ENCODE results near the gene ABR. TPM values are rescaled to one million over a fixed set of nuclear protein-coding genes. Genes with fewer than 3 reads are reported as not detected.
A peak's percentile ranks its signal among the peaks of the same experiment; 100 is the strongest.
"Not testable (repeated sequence)": the region's sequence is repeated elsewhere in the genome, so short reads cannot be mapped to it uniquely, and the experiment has no call there.

Gene ABR
- total RNA-seq, 1 donor from 2014 or later = 76.6 TPM

GRCh38 chr17:1047879-1048470, 131.8 kb downstream of the ABR start:
- Mint-ChIP-seq H3K4me1 (ENCODE audit: unreplicated experiment) (peaks cover 2% of the 10 kb centered on the region), H3K9me3 (ENCODE audit: unreplicated experiment) (no peaks in the 10 kb centered on the region), H3K36me3 (ENCODE audit: low read depth, unreplicated experiment) (peaks cover 20% of the 10 kb centered on the region), H3K4me3 (ENCODE audit: unreplicated experiment) (no peak overlapping the region), H3K27me3 (ENCODE audit: unreplicated experiment) (peaks cover 1% of the 10 kb centered on the region), H3K27ac (ENCODE audit: unreplicated experiment) (no peak overlapping the region)
- no peak for TF ChIP-seq CTCF (IDR thresholded peaks at IDR 0.05; ENCODE audit: unreplicated experiment)
- DNase-seq (ENCODE audit: low spot score) = no peak

- Mint-ChIP-seq H3K9me3 (ENCODE audit: unreplicated experiment) (no peaks in the 10 kb centered on the region), H3K36me3 (ENCODE audit: low read depth, unreplicated experiment) (peaks cover 23% of the 10 kb centered on the region), H3K4me1 (ENCODE audit: unreplicated experiment) (peaks cover 2% of the 10 kb centered on the region), H3K4me3 (ENCODE audit: unreplicated experiment) (no peak overlapping the region), H3K27ac (ENCODE audit: unreplicated experiment) (no peak overlapping the region), H3K27me3 (ENCODE audit: unreplicated experiment) (peaks cover 5% of the 10 kb centered on the region)
- no peak for TF ChIP-seq CTCF (IDR thresholded peaks at IDR 0.05; ENCODE audit: unreplicated experiment)
- DNase-seq (ENCODE audit: low spot score) = no peak
Measured at GRCh38 chr17:1047177-1047878, 132.5 kb downstream of the ABR start.

- H3K27ac Mint-ChIP-seq (ENCODE audit: unreplicated experiment) = no peak overlapping the region
Measured at GRCh38 chr17:1045456-1045855, 134.3 kb downstream of the ABR start.

GRCh38 chr17:1044387-1045009, 135.3 kb downstream of the ABR start:
- not testable (repeated sequence) for H3K4me3 Mint-ChIP-seq (ENCODE audit: unreplicated experiment); H3K4me1 Mint-ChIP-seq (ENCODE audit: unreplicated experiment); H3K9me3 Mint-ChIP-seq (ENCODE audit: unreplicated experiment); DNase-seq (ENCODE audit: low spot score); H3K27me3 Mint-ChIP-seq (ENCODE audit: unreplicated experiment)
- H3K36me3 Mint-ChIP-seq (ENCODE audit: low read depth, unreplicated experiment) = peaks cover 22% of the 10 kb centered on the region
- H3K27ac Mint-ChIP-seq (ENCODE audit: unreplicated experiment) = peak overlapping the region; percentile 57

More at GRCh38 chr17:1045456-1045855, 134.3 kb downstream of the ABR start:
- Mint-ChIP-seq H3K27me3 (ENCODE audit: unreplicated experiment) (peaks cover 5% of the 10 kb centered on the region), H3K9me3 (ENCODE audit: unreplicated experiment) (no peaks in the 10 kb centered on the region), H3K36me3 (ENCODE audit: low read depth, unreplicated experiment) (peaks cover 29% of the 10 kb centered on the region), H3K4me1 (ENCODE audit: unreplicated experiment) (peaks cover 2% of the 10 kb centered on the region), H3K4me3 (ENCODE audit: unreplicated experiment) (no peak overlapping the region)
- DNase-seq (ENCODE audit: low spot score) = no peak
- no peak for TF ChIP-seq CTCF (IDR thresholded peaks at IDR 0.05; ENCODE audit: unreplicated experiment)

- Mint-ChIP-seq H3K4me1 (ENCODE audit: unreplicated experiment) (peaks cover 10% of the 10 kb centered on the region), H3K36me3 (ENCODE audit: low read depth, unreplicated experiment) (peaks cover 20% of the 10 kb centered on the region)
Measured at GRCh38 chr17:1043601-1044251, 136.1 kb downstream of the ABR start.

More at GRCh38 chr17:1043601-1044251, 136.1 kb downstream of the ABR start:
- no peaks in the 10 kb centered on the region for H3K9me3 Mint-ChIP-seq (ENCODE audit: unreplicated experiment)
- no peak overlapping the region for H3K27ac Mint-ChIP-seq (ENCODE audit: unreplicated experiment)
- no peak overlapping the region for H3K4me3 Mint-ChIP-seq (ENCODE audit: unreplicated experiment)
- H3K27me3 Mint-ChIP-seq (ENCODE audit: unreplicated experiment) = peaks cover 5% of the 10 kb centered on the region
- DNase-seq (ENCODE audit: low spot score) = peak; percentile 33
- TF ChIP-seq CTCF (IDR thresholded peaks at IDR 0.05; ENCODE audit: unreplicated experiment) = no peak
